A673 (cell line): ENCODE results near the gene TCF12. TPM values are rescaled to one million over a fixed set of nuclear protein-coding genes. Genes with fewer than 3 reads are reported as not detected.

Experiments used
- BruUV-seq: library from RNA; stranded (reverse); fragments of 400-500 nt; replicated peaks from 2 replicates; lab custom pipeline; 2021; lab: Mats Ljungman, UMichigan
- CTCF ChIA-PET: fragments of 300-600 bp; sonication (Branson Sonifier 250); formaldehyde crosslinking; loops from one replicate; lab custom pipeline; 2022; ENCODE audit warnings: antibody characterized with exemption; lab: Charles Lee
- POLR2A ChIA-PET: fragments of 300-600 bp; sonication (Branson Sonifier 250); formaldehyde crosslinking; loops from one replicate; lab custom pipeline; 2022; ENCODE audit warnings: antibody characterized with exemption; ENCODE audit not compliant: low non-redundant PET; lab: Charles Lee
- DNase-seq: peaks from one replicate; pipeline ENCODE4 v3.0.0-alpha.2; 2015; ENCODE audit warnings: low spot score
- H3K27ac ChIP-seq: fragments of 200-600 bp; sonication (generic); 2 replicates; pipeline ENCODE4 v1.5.1; 2016; ENCODE audit warnings: mixed run types, low read depth, mild to moderate bottlenecking, mixed read lengths, antibody characterized with exemption, low read length; ENCODE audit not compliant: poor library complexity, severe bottlenecking
- H3K27me3 ChIP-seq: fragments of 200-600 bp; sonication (generic); replicated peaks from 2 replicates; pipeline ENCODE4 v1.6.1; 2017; ENCODE audit warnings: mixed run types, low read depth, mild to moderate bottlenecking, mixed read lengths, antibody characterized with exemption, low read length; ENCODE audit not compliant: insufficient read depth, poor library complexity
- H3K36me3 ChIP-seq: fragments of 200-600 bp; sonication (generic); 2 replicates; pipeline ENCODE4 v1.6.1; 2016; ENCODE audit warnings: mixed run types, mild to moderate bottlenecking, mixed read lengths, antibody characterized with exemption, low read length; ENCODE audit not compliant: insufficient read depth, poor library complexity, severe bottlenecking
- H3K4me1 ChIP-seq: fragments of 200-600 bp; sonication (generic); 2 replicates; pipeline ENCODE4 v1.6.1; 2017; ENCODE audit warnings: mixed run types, mild to moderate bottlenecking, mixed read lengths, antibody characterized with exemption, low read length; ENCODE audit not compliant: insufficient read depth, poor library complexity, severe bottlenecking
- H3K4me3 ChIP-seq: fragments of 200-600 bp; sonication (generic); 2 replicates; pipeline ENCODE4 v1.5.1; 2016; ENCODE audit warnings: low read depth, mixed run types, mild to moderate bottlenecking, mixed read lengths, low read length; ENCODE audit not compliant: poor library complexity, severe bottlenecking
- H3K9me3 ChIP-seq: fragments of 200-600 bp; sonication (generic); 2 replicates; pipeline ENCODE4 v1.6.1; 2016; ENCODE audit warnings: mixed run types, low read depth, mild to moderate bottlenecking, mixed read lengths, antibody characterized with exemption, low read length; ENCODE audit not compliant: poor library complexity, severe bottlenecking
- EZH2 ChIP-seq: fragments of 200-600 bp; sonication (generic); IDR thresholded peaks from 2 replicates; pipeline ENCODE4 v1.6.1; 2017; ENCODE audit warnings: borderline replicate concordance, low read depth, mild to moderate bottlenecking, mixed read lengths, antibody characterized with exemption, low read length; ENCODE audit not compliant: poor library complexity, severe bottlenecking
- intact Hi-C: fragments of 100-400 bp; cut with micrococcal nuclease; formaldehyde crosslinking; loops from one replicate; pipeline ENCODE4 v1.10.0; 2022; ENCODE audit not compliant: unreplicated experiment
- total RNA-seq: library from RNA; stranded (reverse); gene quantifications from 2 replicates; pipeline ENCODE4 v1.2.3, GENCODE V29; 2021
- TF ChIP-seq, protein P1 (sequence below): fragments of 300-800, 200-600 bp; sonication (generic); conservative IDR thresholded peaks from 2 replicates; pipeline ENCODE4 v1.5.1; 2017; ENCODE audit warnings: low read depth, mild to moderate bottlenecking, antibody characterized with exemption, low read length, moderate library complexity, mixed read lengths

Gene TCF12
- total RNA-seq, 1 experiment from 2014 or later = 351 TPM

- TF ChIP-seq EZH2 = no peak
- TF ChIP-seq, protein P1, sequence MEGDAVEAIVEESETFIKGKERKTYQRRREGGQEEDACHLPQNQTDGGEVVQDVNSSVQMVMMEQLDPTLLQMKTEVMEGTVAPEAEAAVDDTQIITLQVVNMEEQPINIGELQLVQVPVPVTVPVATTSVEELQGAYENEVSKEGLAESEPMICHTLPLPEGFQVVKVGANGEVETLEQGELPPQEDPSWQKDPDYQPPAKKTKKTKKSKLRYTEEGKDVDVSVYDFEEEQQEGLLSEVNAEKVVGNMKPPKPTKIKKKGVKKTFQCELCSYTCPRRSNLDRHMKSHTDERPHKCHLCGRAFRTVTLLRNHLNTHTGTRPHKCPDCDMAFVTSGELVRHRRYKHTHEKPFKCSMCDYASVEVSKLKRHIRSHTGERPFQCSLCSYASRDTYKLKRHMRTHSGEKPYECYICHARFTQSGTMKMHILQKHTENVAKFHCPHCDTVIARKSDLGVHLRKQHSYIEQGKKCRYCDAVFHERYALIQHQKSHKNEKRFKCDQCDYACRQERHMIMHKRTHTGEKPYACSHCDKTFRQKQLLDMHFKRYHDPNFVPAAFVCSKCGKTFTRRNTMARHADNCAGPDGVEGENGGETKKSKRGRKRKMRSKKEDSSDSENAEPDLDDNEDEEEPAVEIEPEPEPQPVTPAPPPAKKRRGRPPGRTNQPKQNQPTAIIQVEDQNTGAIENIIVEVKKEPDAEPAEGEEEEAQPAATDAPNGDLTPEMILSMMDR = no peak
- peaks cover 80% of the 10 kb centered on the region for H3K36me3 ChIP-seq
- no TSS peak for BruUV-seq
- CTCF ChIA-PET = no interaction called here
- H3K4me3 ChIP-seq = no peak overlapping the region
- peaks cover 34% of the 10 kb centered on the region for H3K4me1 ChIP-seq
- POLR2A ChIA-PET = no interaction called here
- intact Hi-C loops = no loop called here
- no peaks in the 10 kb centered on the region for H3K27me3 ChIP-seq
- peak overlapping the region; percentile 43 for H3K27ac ChIP-seq
- no peaks in the 10 kb centered on the region for H3K9me3 ChIP-seq
- no peak for DNase-seq
These were observed 333.5 kb downstream of the TCF12 start for GRCh38 chr15:57251941-57252340.

GRCh38 chr15:57253082-57253481 is 334.6 kb downstream of the TCF12 start:
- Histone ChIP-seq H3K9me3 (no peaks in the 10 kb centered on the region), H3K27me3 (no peaks in the 10 kb centered on the region), H3K36me3 (peaks cover 69% of the 10 kb centered on the region), H3K4me1 (peaks cover 37% of the 10 kb centered on the region), H3K4me3 (no peak overlapping the region), H3K27ac (peak overlapping the region; percentile 29)
- intact Hi-C loops = no loop called here
- TF ChIP-seq EZH2 = no peak
- TF ChIP-seq, protein P1 = no peak
- ChIA-PET CTCF (no interaction called here), POLR2A (no interaction called here)
- BruUV-seq = no TSS peak
- peak; percentile 57 for DNase-seq

- intact Hi-C loops = no loop called here
- Histone ChIP-seq H3K27ac (peak overlapping the region; percentile 29), H3K9me3 (no peaks in the 10 kb centered on the region), H3K4me3 (no peak overlapping the region), H3K4me1 (peaks cover 37% of the 10 kb centered on the region), H3K27me3 (no peaks in the 10 kb centered on the region), H3K36me3 (peaks cover 65% of the 10 kb centered on the region)
- CTCF ChIA-PET = no interaction called here
- POLR2A ChIA-PET = no interaction called here
- no TSS peak for BruUV-seq
- TF ChIP-seq EZH2 = no peak
- TF ChIP-seq, protein P1 = no peak
- DNase-seq = no peak
These were observed 335.1 kb downstream of the TCF12 start for GRCh38 chr15:57253500-57253899.
